Smooth muscle cell (in vitro differentiated cells): ENCODE measurements around the gene PEX11A. TPM values are rescaled to one million over a fixed set of nuclear protein-coding genes. Genes with fewer than 3 reads are reported as not detected.

Experiments
- DNase-seq: peaks from one replicate; lab custom pipeline; 2025; ENCODE audit not compliant: unreplicated experiment; lab: John Stamatoyannopoulos, UW
- H2AFZ ChIP-seq: fragments of 200-600 bp; sonication (generic); 2 replicates; pipeline ENCODE4 v1.6.0; 2016; ENCODE audit warnings: antibody characterized with exemption, low read depth, mild to moderate bottlenecking
- H3F3A ChIP-seq: fragments of 200-600 bp; sonication (generic); 2 replicates; pipeline ENCODE4 v1.6.0; 2017; ENCODE audit warnings: antibody characterized with exemption, low read depth
- H3K27ac ChIP-seq: fragments of 200-600 bp; sonication (generic); 2 replicates; pipeline ENCODE4 v1.5.1; 2016; ENCODE audit warnings: low read depth, mild to moderate bottlenecking
- H3K27me3 ChIP-seq: fragments of 200-600 bp; sonication (generic); 2 replicates; pipeline ENCODE4 v1.6.1; 2016; ENCODE audit warnings: low read depth, mild to moderate bottlenecking
- H3K36me3 ChIP-seq: fragments of 200-600 bp; sonication (generic); 2 replicates; pipeline ENCODE4 v1.5.1; 2016; ENCODE audit warnings: low read depth
- H3K4me1 ChIP-seq: fragments of 200-600 bp; sonication (generic); 2 replicates; pipeline ENCODE4 v1.5.1; 2016; ENCODE audit warnings: low read depth
- H3K4me2 ChIP-seq: fragments of 200-600 bp; sonication (generic); 2 replicates; pipeline ENCODE4 v1.6.0; 2016; ENCODE audit warnings: mild to moderate bottlenecking
- H3K4me3 ChIP-seq: fragments of 200-600 bp; sonication (generic); 2 replicates; pipeline ENCODE4 v1.5.1; 2016; ENCODE audit warnings: mild to moderate bottlenecking
- H3K79me2 ChIP-seq: fragments of 200-600 bp; sonication (generic); 2 replicates; pipeline ENCODE4 v1.6.0; 2016; ENCODE audit warnings: low read depth, mild to moderate bottlenecking
- H3K9ac ChIP-seq: fragments of 200-600 bp; sonication (generic); 2 replicates; pipeline ENCODE4 v1.6.0; 2016; ENCODE audit warnings: low read depth
- H3K9me3 ChIP-seq: fragments of 200-600 bp; sonication (generic); replicated peaks from 2 replicates; pipeline ENCODE4 v1.5.1; 2016; ENCODE audit warnings: low read depth
- H4K20me1 ChIP-seq: fragments of 200-600 bp; sonication (generic); 2 replicates; pipeline ENCODE4 v1.6.0; 2016; ENCODE audit warnings: low read depth
- WGBS: methylation state at CpG from one replicate; pipeline ENCODE4 v1.1.7; 2016; ENCODE audit warnings: low lambda C conversion rate; 5-methylcytosine and 5-hydroxymethylcytosine counted together
- polyA plus RNA-seq: library from polyadenylated mRNA; unstranded; fragments of >200 nt; fragmentation: Nextera tagmentation; extraction: Ambion mirVana; gene quantifications from 2 replicates; pipeline ENCODE4 v1.2.1, GENCODE V29; 2016
- total RNA-seq: library from RNA; depleted of rRNA; stranded (reverse); fragments of >200 nt; gene quantifications from 2 replicates; pipeline ENCODE4 v1.2.3, GENCODE V29; 2014
- TF ChIP-seq, protein P1 (sequence below): fragments of 200-600 bp; sonication (generic); IDR thresholded peaks from 2 replicates; pipeline ENCODE4 v1.5.1; 2017; ENCODE audit warnings: borderline replicate concordance, mild to moderate bottlenecking, antibody characterized with exemption; ENCODE audit not compliant: insufficient read depth, poor library complexity, severe bottlenecking

The PEX11A gene
- total and polyA plus RNA-seq, 2 experiments from 2014 or later, result 3.8 to 4.7 TPM

DNA sequence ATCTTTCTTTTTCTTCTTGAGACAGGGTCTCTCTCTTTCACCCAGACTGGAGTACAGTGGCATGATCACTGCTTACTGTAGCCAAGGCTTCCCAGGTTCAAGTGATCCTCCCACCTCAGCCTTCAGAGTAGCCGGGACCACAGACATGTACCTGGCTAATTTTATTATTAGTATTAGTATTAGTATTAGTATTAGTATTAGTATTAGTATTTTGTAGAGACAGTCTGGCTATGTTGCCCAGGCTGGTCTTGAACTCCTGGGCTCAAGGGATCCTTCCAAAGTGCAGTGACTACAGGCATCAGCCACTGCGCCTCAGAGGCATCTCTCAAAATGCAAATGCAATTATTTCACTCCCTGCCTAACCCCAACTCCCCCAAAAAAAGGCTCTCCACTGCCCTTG is 37.0 kb downstream of the PEX11A start:
- no peak for DNase-seq
- Histone ChIP-seq H3K4me1 (peaks cover 7% of the 10 kb centered on the region), H3K27ac (no peak overlapping the region), H3K9ac (no peak overlapping the region), H3K9me3 (no peaks in the 10 kb centered on the region), H3K79me2 (peaks cover 11% of the 10 kb centered on the region), H3K4me2 (no peak overlapping the region), H3K36me3 (no peaks in the 10 kb centered on the region), H2AFZ (no peak overlapping the region), H4K20me1 (peaks cover 6% of the 10 kb centered on the region), H3K27me3 (no peaks in the 10 kb centered on the region), H3F3A (peaks cover 3% of the 10 kb centered on the region), H3K4me3 (no peak overlapping the region)
- TF ChIP-seq, protein P1, sequence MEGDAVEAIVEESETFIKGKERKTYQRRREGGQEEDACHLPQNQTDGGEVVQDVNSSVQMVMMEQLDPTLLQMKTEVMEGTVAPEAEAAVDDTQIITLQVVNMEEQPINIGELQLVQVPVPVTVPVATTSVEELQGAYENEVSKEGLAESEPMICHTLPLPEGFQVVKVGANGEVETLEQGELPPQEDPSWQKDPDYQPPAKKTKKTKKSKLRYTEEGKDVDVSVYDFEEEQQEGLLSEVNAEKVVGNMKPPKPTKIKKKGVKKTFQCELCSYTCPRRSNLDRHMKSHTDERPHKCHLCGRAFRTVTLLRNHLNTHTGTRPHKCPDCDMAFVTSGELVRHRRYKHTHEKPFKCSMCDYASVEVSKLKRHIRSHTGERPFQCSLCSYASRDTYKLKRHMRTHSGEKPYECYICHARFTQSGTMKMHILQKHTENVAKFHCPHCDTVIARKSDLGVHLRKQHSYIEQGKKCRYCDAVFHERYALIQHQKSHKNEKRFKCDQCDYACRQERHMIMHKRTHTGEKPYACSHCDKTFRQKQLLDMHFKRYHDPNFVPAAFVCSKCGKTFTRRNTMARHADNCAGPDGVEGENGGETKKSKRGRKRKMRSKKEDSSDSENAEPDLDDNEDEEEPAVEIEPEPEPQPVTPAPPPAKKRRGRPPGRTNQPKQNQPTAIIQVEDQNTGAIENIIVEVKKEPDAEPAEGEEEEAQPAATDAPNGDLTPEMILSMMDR, result no peak
- WGBS, result 98% methylated on average over 2 of the region's 2 CpGs

DNA sequence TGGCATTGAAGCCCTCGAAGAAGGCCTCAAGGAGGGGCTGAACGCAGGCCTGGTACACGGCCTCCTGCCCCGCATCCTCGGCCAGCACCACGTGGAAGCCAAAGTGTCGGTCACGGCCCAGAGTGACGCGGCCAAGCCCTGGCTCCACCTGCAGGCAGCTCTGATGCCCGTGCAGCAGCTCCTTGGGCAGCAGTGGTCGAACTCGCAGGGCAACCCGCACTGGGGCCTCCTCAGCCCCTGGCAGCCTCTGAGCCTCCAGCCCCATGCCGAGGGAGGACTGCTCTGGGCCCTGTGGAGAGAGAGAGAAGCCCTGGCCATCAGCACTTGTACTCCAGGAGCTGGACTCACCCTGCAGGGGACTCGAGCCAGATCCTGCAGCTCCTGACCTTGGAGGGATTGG is 37.9 kb downstream of the PEX11A start:
- Histone ChIP-seq H3K4me3 (no peak overlapping the region), H3K79me2 (peaks cover 11% of the 10 kb centered on the region)
- 95% methylated on average over 11 of the region's 16 CpGs for WGBS

DNA sequence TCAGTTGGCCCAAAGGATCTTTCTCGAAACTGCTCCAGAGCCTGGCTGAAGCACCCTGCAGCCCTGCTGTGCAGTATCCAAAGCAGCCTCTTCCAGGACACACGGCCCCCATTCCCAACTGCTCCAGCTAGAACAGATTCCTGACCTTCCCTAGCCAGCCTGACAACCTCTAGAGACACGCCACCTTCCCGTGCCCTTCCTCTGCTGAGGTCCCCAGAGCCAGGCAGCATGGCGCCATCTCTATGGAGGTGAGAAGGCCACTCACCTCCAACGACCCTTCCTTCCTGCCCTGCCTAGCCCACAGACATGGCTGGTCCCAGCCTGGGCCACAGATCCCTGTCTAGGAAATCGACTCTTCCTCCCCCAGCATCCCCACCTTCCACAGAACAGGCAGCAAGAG is 38.4 kb downstream of the PEX11A start:
- H3K36me3 ChIP-seq, result no peaks in the 10 kb centered on the region
- H3K27me3 ChIP-seq, result no peaks in the 10 kb centered on the region
- no peak overlapping the region for H2AFZ ChIP-seq
- H4K20me1 ChIP-seq, result peaks cover 6% of the 10 kb centered on the region
- DNase-seq, result no peak
- peaks cover 7% of the 10 kb centered on the region for H3K4me1 ChIP-seq
- no peak overlapping the region for H3K9ac ChIP-seq
- H3F3A ChIP-seq, result peaks cover 3% of the 10 kb centered on the region
- peaks cover 11% of the 10 kb centered on the region for H3K79me2 ChIP-seq
- no peak overlapping the region for H3K27ac ChIP-seq
- H3K4me3 ChIP-seq, result no peak overlapping the region
- TF ChIP-seq, protein P1, result no peak
- WGBS, result 72% methylated on average over 7 of the region's 7 CpGs
- H3K4me2 ChIP-seq, result no peak overlapping the region
- no peaks in the 10 kb centered on the region for H3K9me3 ChIP-seq

More for the DNA sequence above, 37.9 kb downstream of the PEX11A start:
- H3K27me3 ChIP-seq, result no peaks in the 10 kb centered on the region
- no peak overlapping the region for H2AFZ ChIP-seq
- H3K9ac ChIP-seq, result no peak overlapping the region
- no peaks in the 10 kb centered on the region for H3K36me3 ChIP-seq
- no peak overlapping the region for H3K4me2 ChIP-seq
- H4K20me1 ChIP-seq, result peaks cover 6% of the 10 kb centered on the region
- H3K27ac ChIP-seq, result no peak overlapping the region
- no peak for DNase-seq
- peaks cover 3% of the 10 kb centered on the region for H3F3A ChIP-seq
- TF ChIP-seq, protein P1, result no peak
- H3K4me1 ChIP-seq, result peaks cover 7% of the 10 kb centered on the region
- H3K9me3 ChIP-seq, result no peaks in the 10 kb centered on the region

DNA sequence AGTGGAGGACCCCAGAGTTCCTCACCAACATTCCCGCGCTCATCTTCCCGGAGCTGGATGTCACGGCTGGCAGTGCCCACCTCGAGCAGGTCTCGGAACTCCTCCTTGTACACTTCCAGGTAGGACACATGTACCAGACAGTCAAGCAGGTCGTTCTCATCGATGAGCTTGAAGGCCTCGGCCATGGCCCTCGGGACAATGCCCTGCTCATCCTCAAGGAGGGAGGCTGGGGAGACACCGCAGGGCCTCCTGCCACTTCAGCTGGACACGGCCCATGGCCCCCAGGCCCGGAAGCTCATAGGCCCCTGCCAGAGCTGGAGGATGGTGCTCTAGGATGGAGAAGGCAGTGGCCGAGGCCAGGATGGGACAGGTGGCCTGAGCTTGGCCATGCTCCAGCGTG is 40.8 kb downstream of the PEX11A start:
- Histone ChIP-seq H3K4me2 (no peak overlapping the region), H3K9ac (no peak overlapping the region), H3K9me3 (no peaks in the 10 kb centered on the region), H2AFZ (no peak overlapping the region), H3K27ac (no peak overlapping the region), H3K36me3 (no peaks in the 10 kb centered on the region), H3K27me3 (no peaks in the 10 kb centered on the region), H4K20me1 (peaks cover 6% of the 10 kb centered on the region), H3K4me3 (no peak overlapping the region), H3K4me1 (peaks cover 4% of the 10 kb centered on the region), H3F3A (no peaks in the 10 kb centered on the region), H3K79me2 (peaks cover 11% of the 10 kb centered on the region)
- 98% methylated on average over 15 of the region's 15 CpGs for WGBS
- TF ChIP-seq, protein P1, result no peak
- DNase-seq, result no peak
